ENCODE data around the gene FIGNL1.

FIGNL1 gene

DNA sequence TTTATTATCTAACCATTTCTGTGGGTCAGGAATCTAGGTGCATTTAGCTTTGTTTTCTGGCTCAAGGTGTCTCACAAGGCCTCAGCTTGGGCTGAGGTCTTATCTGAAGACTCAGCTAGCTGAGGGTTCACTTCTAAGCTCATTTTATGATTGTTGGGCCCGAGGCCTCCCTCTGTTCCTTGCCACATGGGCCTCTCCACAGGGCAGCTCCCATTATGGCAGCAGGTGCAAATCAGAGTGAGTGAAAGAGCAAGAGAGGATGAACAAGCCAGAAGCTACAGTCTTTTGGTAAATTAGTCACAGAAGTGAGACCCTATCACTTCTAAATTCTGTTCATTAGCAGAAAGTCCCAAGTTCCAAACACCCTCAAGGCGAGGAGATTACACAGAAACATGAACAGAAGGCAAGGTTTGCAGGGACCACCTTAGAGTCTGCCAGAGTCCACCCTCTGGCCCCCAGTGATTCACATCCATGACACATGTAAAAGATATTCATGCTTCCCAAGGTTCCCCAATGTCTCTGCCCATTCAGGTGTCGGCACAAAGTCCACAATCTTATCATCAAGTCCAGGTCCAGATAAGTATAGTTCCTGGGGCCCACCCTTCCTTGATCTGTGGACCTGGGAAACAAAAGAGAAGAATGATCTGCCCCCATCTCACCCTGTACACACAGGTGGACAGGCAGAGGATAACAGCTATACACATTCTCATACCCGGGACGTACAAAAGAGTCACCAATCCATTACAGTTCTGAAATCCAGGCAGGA is 23.7 kb downstream of the FIGNL1 start:
- no peak for DNase-seq

DNA sequence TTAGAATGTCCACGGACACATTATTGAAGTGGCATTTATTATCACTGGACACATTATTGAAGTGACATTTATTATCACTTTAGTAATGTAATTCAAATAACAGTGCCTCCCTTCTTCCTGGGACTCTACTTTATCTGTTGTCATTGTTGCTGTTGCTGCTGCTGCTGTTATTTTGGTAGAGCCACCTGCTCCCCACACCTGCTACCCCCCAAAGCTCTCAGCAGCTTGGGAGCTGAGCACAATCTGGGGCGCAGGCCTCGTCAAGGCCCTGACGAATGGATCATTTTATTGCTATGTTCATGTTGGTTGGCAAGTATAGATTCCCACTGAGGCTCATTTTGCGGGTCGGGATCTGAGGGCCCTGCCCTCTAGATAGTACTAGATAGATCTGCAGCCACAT is 24.8 kb downstream of the FIGNL1 start:
- no peak for DNase-seq

DNA sequence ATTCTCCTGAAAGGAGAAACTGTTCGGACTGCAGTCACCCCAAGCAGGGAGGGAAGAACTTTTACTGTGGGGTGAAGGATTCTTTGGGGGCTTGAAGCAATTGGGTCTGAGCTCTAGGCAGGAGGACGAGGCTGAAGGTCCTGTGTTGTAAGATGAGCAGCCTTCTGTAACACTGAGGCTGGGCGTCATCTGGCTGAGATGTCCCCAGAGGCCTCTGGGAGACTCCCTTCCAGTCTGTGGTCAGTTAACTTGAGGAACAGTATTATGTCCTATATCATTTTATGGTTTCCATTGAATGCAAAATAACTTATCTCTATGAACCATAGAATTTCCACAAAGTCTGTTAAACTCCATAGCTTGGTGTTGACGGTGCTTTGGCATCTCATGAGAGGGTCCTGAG is 26.3 kb downstream of the FIGNL1 start:
- no peak for DNase-seq

DNA sequence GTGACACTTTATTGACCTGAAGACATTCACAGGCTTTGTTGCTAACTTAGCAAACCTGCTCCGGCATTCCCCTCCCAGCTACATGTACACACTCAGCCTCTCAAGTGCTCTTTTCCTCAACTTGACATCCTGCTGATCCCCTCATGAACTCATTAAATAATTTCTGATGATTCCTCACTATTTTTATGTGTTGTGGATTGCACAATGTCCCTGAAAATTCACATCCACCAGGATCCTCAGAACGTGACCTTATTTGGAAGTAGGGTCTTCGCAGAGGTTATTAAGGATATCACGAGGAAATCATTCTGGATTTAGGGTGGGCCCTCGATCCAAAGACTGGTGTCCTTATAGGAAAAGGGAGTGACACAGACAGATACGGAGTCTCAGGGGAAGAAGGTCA is 27.3 kb downstream of the FIGNL1 start:
- DNase-seq = no peak

DNA sequence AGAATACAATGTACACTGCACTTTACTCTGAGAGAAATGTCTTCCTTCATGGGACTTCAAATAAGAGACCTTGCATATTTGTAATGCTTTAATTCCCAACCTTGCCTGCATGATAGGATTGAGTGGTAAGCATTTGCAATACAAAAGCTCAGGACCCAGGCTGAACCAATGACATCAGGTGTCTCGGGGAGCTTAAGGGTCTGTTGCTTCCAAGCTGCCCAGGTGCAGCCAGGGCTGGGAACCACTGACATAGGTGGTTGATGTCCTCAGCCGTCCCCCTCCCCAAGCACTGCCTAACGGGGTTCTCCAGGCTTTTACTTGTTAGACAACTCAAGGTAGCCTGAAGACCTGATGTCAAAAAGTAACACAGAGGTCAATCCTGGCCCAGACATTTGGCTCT is 29.1 kb downstream of the FIGNL1 start:
- DNase-seq = no peak

DNA sequence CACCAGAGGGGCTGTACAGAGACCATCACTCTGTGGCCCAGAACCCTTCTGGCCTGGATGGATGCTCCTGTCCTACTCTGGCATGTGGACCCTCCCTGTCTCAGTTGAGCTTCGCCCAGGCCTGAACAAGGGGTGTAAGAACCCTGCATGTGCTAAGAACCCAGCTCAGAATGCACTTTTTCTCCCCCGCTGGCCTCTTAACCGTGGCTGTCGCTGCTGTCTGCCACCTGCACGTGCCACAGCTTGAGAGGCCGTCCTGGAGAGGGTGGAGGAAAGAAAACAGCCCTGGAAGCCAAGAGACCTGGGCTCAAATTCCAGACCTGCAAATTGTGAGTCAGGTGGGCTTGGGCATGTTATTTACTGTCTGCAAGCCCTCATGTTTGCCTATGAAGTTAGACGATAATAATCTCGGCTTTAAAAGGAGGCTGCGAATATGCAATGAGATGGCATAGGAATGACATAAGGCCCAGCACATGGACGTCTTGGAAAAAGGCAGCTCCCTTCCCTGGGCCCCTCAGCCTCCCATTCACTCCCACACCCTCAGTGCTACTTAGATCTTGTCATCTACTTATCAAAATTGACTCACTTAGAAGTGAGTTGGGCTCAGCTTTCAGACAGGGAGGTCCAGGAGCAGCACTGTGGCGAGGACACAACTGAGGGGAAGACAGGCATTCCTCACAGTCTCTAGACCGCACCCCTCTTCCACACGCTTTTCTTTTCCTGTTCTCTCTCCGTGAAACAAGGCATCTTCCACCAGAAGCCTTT is 31.4 kb downstream of the FIGNL1 start:
- no peak for DNase-seq

DNA sequence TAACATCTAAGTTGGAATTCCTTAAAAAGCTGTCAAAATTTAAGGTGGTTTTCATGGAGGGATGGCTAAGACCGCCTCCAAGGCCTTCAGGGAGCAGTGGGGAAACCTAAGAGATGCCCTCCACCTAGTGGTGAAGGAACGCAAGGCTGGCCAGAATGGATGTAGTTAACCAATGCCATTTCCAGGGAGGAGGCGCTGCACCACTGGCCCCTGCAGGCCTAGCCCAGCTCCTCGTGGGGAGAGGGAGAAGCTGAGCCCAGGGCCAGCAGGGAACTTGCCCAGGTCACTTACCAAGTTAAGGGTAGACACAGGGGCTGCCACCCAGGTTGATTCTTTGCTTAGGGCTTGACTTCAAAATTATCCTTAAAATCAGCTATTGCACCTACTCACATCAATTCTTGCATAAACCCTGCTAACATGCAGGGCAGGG is 32.0 kb downstream of the FIGNL1 start:
- DNase-seq = peak; percentile 87

DNA sequence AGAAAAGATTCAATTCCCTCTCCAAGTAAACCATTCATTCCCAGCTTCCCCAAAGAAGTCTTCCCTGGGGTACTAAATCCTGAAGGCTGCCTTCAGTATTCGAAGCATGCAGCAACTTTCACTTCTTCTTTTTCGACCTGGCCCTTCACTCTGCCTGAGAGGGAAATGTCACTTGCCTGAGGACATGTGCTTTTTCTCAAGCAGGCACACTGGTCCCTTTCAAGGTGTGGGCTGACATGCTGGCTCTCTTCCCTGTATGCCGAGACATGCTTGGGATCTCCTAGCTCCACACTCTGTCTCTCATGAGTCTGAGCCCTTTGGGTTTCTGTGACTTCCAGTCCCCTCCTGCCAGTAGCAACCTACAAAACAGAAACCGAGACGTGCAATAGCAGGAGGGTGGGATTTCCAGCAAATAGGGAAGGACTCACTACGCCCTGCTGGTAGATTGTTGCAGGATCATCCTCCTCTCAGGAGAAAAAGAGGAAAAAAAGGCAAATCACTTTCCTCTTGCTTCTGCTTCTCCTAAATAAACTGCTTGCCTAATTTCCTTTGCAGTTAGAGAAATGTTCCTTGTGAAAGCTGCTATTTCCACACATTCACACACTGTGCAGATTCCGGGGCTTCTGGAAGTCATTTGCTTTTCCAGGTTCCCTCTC is 33.5 kb downstream of the FIGNL1 start:
- DNase-seq = no peak

DNA sequence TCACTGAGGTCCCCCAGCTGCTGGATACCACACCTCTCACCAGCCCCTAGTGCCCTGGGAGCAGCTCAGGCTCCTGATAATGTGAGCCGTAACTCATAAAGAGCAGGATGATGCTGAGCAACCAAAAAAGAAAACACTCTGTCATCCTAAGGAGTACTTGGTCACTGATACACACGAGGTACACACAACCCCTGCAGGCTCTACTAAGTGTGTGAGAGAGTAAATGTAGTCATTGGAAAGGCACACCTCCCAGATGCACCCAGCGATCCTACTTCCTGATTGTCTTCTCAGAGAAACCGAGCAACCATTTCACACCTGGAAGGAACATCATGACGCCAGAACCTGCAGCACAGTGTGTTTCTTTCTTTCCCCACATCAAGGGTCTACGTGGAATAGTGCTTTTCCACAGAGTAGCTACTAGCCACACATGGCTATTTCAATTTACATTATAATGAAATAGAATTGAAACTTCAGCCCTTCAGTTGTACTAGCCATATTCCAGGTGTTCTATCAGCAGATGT is 34.2 kb downstream of the FIGNL1 start:
- no peak for DNase-seq

DNA sequence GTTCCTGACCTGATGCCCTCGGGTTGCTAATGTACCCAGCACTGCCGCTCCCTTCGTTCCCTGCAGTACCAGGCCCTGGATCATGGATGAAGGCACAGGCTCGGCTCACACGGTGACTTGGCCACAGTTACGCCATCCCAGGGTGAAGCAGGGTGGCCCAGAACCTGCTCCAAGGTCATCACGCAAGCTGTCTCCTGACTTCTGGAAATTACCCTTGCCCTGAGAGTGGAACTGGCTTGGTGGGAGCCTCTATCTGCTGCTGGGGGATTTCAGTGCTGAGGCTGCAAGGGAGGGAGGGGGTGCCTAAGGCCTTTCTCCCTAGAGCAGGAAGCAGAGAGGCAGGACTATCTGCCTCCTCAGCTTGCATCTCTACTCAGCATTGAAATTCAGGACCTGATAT is 36.6 kb downstream of the FIGNL1 start:
- DNase-seq = no peak

DNA sequence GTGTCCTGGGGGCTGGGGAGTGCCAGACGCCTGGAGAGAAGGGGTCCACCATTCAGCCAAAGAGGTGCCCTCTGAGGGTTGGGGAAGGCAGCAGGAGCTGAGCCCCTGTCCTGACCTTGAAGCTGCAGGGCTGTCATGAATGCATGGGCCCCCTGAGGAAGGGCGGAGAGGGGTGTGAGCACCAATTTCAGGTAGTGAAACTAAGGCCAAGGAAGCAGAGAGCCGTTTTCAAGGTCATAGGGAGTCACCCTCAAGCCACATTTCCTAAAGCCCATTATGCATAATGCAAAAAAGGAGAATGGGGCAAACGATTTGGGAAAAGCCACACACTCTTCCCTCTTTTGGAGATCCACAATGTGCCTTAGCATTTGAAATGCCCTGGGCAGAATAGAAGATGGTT is 37.2 kb downstream of the FIGNL1 start:
- DNase-seq = no peak

DNA sequence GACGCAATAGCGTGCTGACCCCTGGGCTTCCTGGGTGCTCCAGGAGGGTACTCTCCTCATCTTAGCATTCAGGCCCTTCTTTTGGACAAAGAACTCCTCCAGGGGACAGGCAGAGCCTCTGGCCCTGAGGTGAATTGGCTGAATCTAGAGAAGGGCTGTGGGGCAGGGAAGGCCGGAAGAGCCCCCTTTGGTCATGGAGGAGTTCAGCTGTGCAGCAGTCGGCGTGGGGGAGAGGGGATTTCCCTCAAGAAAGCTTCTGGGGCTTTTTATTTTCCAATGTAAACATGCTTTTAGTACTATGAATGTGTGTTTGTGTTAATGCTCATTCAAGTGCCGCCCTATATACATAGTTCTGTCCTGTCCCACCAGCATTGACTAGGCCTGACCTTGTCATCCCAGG is 38.8 kb downstream of the FIGNL1 start:
- no peak for DNase-seq

DNA sequence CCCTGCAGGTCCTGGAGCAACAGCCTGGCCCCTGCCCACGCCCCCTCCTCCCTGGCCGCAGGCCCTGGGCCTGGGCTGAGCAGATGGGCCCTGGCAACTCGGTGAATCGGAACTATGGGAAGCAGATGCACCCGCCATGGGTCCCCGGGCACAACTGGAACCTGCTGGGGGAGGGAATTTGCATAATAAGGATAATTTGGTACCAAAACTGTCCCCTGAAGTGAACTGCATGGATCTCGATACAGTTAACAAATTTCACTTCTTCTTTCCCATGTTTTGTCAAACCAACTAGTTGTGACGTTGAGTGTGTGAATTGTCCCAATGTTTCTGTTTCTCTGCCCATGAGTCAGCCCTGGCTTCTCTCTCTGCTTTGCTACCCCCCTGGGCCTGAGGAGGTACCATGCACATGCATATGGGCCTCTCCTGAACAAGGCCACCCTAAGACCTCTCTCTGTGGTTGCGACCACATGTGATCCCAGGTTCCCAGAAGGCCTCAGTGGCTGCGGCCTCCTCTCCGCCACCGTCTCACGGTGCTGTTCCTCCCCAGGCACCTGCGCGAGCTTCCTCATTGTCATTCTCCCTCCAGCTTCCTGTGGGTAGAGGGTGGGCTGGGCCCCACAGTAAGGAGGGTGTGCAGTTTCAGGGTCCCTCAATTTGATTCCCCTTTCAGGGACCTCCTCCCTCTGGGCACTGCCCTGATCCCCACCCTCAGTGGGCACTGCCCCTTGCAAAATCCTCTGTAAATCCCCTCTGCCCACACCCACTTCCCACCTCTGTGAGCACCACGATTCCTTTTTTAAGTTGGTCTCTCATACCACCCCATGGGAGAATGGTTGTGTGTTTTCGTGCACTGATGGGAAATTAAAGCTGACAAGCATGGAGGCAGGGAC is 40.0 kb downstream of the FIGNL1 start:
- no peak for DNase-seq

DNA sequence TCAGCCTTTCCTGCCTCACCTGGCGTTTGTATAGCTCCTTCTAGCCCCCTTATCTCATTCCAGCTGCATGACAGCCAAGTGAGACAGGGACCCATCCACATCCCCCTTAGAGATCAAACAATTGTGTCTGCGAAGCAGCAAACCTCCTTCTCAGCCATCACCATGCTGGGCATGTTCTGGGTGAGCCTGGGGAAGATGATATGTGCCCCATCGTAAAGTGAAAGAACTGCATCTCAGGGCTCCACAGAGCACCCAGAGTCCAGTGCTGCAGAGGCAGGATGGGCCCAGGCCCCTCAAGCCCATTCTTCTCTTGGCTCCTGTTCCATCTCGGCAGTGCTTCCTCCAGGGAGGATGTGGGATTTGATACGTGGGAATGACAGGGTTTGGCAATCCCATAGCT is 43.2 kb downstream of the FIGNL1 start:
- DNase-seq = no peak

DNA sequence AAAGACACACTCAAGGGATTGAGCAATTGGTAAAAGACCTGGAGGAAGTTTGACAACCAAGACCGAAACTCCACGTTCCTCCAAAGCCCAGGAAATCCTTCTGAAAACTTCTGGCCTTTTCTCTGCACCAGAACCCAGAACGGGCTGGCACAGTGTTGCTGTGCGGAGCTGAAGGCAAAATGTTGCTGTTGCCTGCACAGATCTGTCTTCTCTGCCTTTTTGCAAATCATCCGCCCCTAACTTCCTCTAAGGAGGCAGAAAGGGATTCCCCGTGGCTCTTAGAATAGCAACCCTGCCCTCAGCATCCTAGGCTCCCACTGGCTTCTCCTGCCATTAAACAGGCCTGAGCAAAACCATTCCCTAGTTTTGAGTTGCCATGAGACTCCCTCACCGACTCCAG is 44.9 kb downstream of the FIGNL1 start:
- DNase-seq = no peak

DNA sequence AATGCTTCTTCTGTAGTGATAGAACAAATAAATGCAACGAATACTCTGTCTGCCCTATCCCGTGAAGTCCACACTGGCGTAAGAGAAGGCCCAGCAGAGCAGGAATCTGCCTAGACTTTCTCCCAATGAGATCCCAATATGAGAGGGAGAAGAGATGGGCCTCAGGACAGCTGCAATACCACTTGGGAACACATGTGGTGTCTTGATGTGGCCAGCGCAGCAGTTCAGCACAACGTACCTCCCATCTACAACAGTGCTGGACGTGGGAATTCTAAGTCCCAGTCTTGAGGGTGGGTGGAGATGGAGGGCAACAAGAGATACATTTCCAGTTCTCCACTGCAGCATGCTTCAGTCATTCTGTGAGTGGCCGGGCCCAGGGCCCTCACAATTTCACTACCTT is 45.8 kb downstream of the FIGNL1 start:
- no peak for DNase-seq

DNA sequence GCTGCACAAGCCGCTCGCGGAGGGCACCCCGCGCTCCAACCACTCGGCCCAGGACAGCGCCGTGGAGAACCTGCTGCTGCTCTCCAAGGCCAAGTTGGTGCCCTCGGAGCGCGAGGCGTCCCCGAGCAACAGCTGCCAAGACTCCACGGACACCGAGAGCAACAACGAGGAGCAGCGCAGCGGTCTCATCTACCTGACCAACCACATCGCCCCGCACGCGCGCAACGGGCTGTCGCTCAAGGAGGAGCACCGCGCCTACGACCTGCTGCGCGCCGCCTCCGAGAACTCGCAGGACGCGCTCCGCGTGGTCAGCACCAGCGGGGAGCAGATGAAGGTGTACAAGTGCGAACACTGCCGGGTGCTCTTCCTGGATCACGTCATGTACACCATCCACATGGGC is 50.0 kb downstream of the FIGNL1 start:
- DNase-seq = no peak

DNA sequence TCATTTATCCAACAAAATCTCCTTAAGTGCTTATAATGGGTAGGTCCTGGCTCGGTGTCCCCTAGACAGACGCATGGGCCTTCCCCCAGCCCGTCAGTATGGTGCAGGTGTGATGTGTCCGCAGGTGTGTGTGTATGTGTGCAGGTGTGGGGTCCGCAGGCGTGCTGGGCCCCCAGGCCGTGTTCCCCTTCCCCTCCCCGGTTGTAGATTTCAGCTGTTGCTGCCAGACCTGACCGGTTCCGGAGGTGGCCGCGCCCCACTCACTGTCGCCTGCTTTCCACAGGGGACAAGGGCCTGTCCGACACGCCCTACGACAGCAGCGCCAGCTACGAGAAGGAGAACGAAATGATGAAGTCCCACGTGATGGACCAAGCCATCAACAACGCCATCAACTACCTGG is 50.5 kb downstream of the FIGNL1 start:
- DNase-seq = no peak

DNA sequence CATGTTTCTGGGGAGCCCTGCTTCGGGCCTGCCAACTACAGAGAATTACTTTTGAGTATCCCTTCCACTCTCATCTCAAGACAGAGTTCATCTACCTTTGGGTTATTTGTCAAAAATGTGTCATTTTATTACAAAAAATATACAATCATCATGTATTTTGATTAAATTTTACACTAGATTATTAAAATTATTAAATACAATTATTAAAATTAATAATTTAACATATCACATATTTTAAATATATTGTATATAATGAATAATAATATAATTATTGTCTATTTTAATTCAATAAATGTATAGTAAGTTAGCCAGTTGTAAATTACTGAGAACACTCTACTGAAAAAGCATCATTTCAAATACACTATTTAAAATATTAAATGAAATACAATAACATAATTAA is 50.9 kb downstream of the FIGNL1 start:
- no peak for DNase-seq

DNA sequence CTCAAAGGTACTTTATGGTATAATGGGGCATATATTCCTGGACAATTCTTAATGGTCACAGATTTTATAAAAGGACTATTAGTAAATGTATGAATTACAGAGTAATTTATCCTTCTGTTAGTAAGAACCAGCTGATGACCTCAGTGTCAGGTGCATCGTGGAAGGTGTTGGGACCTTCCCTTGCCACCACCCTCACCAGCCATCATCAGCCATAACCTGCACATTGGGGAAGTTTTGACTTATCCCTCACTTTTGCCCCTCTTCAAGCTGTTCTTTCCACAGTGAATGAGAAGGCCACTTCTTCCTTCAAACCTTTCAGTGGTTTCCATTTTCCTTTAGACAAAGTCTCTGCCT is 52.2 kb downstream of the FIGNL1 start:
- DNase-seq = no peak

DNA sequence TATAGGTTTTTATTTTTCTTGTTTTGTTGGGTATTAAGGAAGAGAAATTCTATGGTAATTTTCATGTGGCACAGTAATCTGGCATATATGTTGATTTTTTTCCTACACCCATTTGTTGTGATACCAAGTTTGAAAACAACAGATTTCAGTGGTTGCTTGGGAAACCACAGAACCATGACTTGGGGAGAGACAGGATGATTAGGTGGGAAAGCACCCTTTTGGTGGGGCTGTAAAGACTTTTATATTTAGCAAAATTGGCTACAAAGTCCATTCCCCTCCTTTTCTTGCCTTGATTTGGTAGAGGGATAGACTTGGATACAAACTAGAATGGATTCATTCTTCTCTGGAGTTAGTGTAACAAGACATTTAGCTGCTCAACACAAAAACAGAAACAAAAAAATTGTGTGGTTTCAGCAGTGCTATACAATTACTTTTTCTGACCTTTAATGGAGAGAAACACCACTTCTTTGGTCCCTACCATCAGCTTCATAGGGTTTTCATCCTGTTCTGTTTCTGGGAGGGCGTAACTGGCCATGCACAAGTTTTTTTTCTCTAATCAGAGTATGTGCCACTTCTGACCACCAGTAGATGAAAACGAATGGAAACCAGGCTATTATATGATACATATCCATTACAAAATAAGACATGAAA is 52.7 kb downstream of the FIGNL1 start:
- DNase-seq = peak; percentile 78

DNA sequence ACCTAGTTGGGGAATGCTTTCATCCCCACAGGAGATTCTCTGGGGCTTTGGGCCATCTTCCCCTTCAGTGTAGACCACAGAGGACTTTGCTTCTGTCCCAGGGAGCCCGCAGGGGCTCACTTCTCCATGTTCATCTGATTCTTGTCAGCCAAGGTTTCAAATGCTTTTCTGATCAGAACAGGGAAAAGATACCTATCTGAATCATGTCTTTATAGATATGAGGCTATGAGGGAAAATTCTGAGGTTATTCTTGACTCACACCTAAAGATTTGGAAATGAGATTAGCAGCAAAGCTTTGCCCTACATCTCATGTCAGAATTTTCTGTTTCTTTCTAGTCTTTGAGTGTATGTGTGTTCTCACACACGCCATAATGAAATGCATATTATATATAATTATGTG is 53.3 kb downstream of the FIGNL1 start:
- peak; percentile 75 for DNase-seq
